ENCODE data around the gene SC5D.
A peak's percentile ranks its signal among the peaks of the same experiment; 100 is the strongest.

SC5D gene

GRCh38 chr11:121292495-121293287 is at the start of gene SC5D:
Gene SC5D, plus strand, starts transcription at chr11:121292771. Its CDS starts 10,605 bp downstream, at chr11:121303376.
- DNase-seq: peak; percentile 40

GRCh38 chr11:121244884-121245283 is 47.7 kb upstream of the SC5D start:
- no peak for DNase-seq

GRCh38 chr11:121246021-121246768 is 46.4 kb upstream of the SC5D start:
- no peak for DNase-seq

- DNase-seq: no peak
Measured at GRCh38 chr11:121246769-121247035, 45.9 kb upstream of the SC5D start.

GRCh38 chr11:121248496-121248895 is 44.1 kb upstream of the SC5D start:
- DNase-seq: no peak

- DNase-seq: no peak
Measured at GRCh38 chr11:121249039-121249663, 43.4 kb upstream of the SC5D start.

- DNase-seq: no peak
Measured at GRCh38 chr11:121250843-121251242, 41.7 kb upstream of the SC5D start.

GRCh38 chr11:121253951-121254350 is 38.6 kb upstream of the SC5D start:
- DNase-seq: no peak

- no peak for DNase-seq
Measured at GRCh38 chr11:121254756-121255155, 37.8 kb upstream of the SC5D start.

GRCh38 chr11:121255473-121256125 is 37.0 kb upstream of the SC5D start:
- DNase-seq: no peak

GRCh38 chr11:121257289-121257688 is 35.3 kb upstream of the SC5D start:
- no peak for DNase-seq

GRCh38 chr11:121257976-121258375 is 34.6 kb upstream of the SC5D start:
- no peak for DNase-seq

GRCh38 chr11:121265586-121265985 is 27.0 kb upstream of the SC5D start:
- DNase-seq: no peak

- no peak for DNase-seq
Measured at GRCh38 chr11:121268581-121268980, 24.0 kb upstream of the SC5D start.

- no peak for DNase-seq
Measured at GRCh38 chr11:121270001-121270678, 22.4 kb upstream of the SC5D start.

GRCh38 chr11:121274332-121274991 is 18.1 kb upstream of the SC5D start:
- DNase-seq: no peak

- no peak for DNase-seq
Measured at GRCh38 chr11:121281698-121282097, 10.9 kb upstream of the SC5D start.

GRCh38 chr11:121282386-121282785 is 10.2 kb upstream of the SC5D start:
- DNase-seq: no peak

GRCh38 chr11:121282886-121283502 is 9.6 kb upstream of the SC5D start:
- no peak for DNase-seq

GRCh38 chr11:121291319-121291718 is 1.3 kb upstream of the SC5D start:
- DNase-seq: no peak

GRCh38 chr11:121291896-121292494 is 576 bp upstream of the SC5D start:
- DNase-seq: no peak

- no peak for DNase-seq
Measured at GRCh38 chr11:121293288-121293594, 670 bp downstream of the SC5D start.
